ENCODE results near the gene PTPRD. TPM values are rescaled to one million over a fixed set of nuclear protein-coding genes. Genes with fewer than 3 reads are reported as not detected.

The PTPRD gene
- total and polyA plus RNA-seq, 2 experiments from 2014 or later = 11.5 to 58.0 TPM

- H3K4me1 Mint-ChIP-seq = peaks cover 8% of the 10 kb centered on the region
- no peaks in the 10 kb centered on the region for H3K27me3 ChIP-seq (ENCODE audit: insufficient read depth)
- H3K9me3 Mint-ChIP-seq = no peaks in the 10 kb centered on the region
- H3K4me2 ChIP-seq = no peak overlapping the region
- H3K79me2 ChIP-seq (replicated peaks; ENCODE audit: insufficient read depth) = no peaks in the 10 kb centered on the region
- H3K9me2 ChIP-seq (ENCODE audit: insufficient read depth) = no peaks in the 10 kb centered on the region
- DNase-seq (ENCODE audit: low spot score) = no peak
- no peak overlapping the region for H3K27ac Mint-ChIP-seq
- no peaks in the 10 kb centered on the region for H4K20me1 ChIP-seq (replicated peaks; ENCODE audit: insufficient read depth)
- no peak for TF ChIP-seq ZNF114 (CRISPR knock-in tag; IDR thresholded peaks at IDR 0.05)
- no peak for TF ChIP-seq ZNF331 (CRISPR knock-in tag; IDR thresholded peaks at IDR 0.05; ENCODE audit: low read depth)
- no peak for TF ChIP-seq JUNB (IDR thresholded peaks at IDR 0.05; ENCODE audit: unreplicated experiment)
- TF ChIP-seq NANOG (IDR thresholded peaks at IDR 0.05; ENCODE audit: borderline replicate concordance) = no peak
- TF ChIP-seq ZNF462 (CRISPR knock-in tag; IDR thresholded peaks at IDR 0.05) = no peak
- TF ChIP-seq STAT1 (IDR thresholded peaks at IDR 0.05; ENCODE audit: unreplicated experiment) = no peak
- TF ChIP-seq POLR2AphosphoS5 (IDR thresholded peaks at IDR 0.05; ENCODE audit: low read depth) = no peak
- no peak for TF ChIP-seq CTCF (conservative IDR thresholded peaks at IDR 0.05; ENCODE audit: low read depth in 2 of 2)
- TF ChIP-seq EZH2 (IDR thresholded peaks at IDR 0.05; ENCODE audit: low read depth, unreplicated experiment) = no peak
- TF ChIP-seq CREB1 (CRISPR knock-in tag; IDR thresholded peaks at IDR 0.05; ENCODE audit: low read depth) = no peak
- TF ChIP-seq REST (IDR thresholded peaks at IDR 0.05; ENCODE audit: unreplicated experiment) = no peak
- no peak for TF ChIP-seq EZH2phosphoT487 (IDR thresholded peaks at IDR 0.05; ENCODE audit: unreplicated experiment)
- no peak for TF ChIP-seq ETS1 (IDR thresholded peaks at IDR 0.05)
- no peak overlapping the region for H3K4me3 ChIP-seq
- H3F3A ChIP-seq (replicated peaks; ENCODE audit: low read depth) = no peaks in the 10 kb centered on the region
- H3K36me3 ChIP-seq (ENCODE audit: insufficient read depth) = no peaks in the 10 kb centered on the region
- ATAC-seq = no peak
- H3K4me3 Mint-ChIP-seq = no peak overlapping the region
- H3K36me3 Mint-ChIP-seq (ENCODE audit: low read depth) = no peaks in the 10 kb centered on the region; the same call in 1 of the 3 replicates
- no peaks in the 10 kb centered on the region for H3K4me1 ChIP-seq (ENCODE audit: insufficient read depth)
- no peak overlapping the region for H3K27ac ChIP-seq (ENCODE audit: low read depth)
- no peak overlapping the region for H2AFZ ChIP-seq
- no peaks in the 10 kb centered on the region for H3K27me3 Mint-ChIP-seq (ENCODE audit: insufficient read depth, low read depth, poor library complexity)
Measured at GRCh38 chr9:8448226-8448625, 2164.6 kb downstream of the PTPRD start.
